K562 (cell line): Measurements from ENCODE around the gene MGAM2. TPM values are rescaled to one million over a fixed set of nuclear protein-coding genes. Genes with fewer than 3 reads are reported as not detected.

ENCODE experiments used
- ATAC-seq: fragments of 200-7000 bp; cut with Tn5 transposase; 3 replicates; pipeline ENCODE4 v1.9.1; 2020; ENCODE audit warnings: moderate library complexity
- BruUV-seq: library from RNA; stranded (reverse); fragments of 400-500 nt; replicated peaks from 2 replicates; lab custom pipeline; 2021; lab: Mats Ljungman, UMichigan
- CTCF ChIA-PET: fragments of 300-600 bp; formaldehyde crosslinking; extraction: SDS; loops from one replicate; lab custom pipeline; 2021; ENCODE audit warnings: low intra/inter-chr PET ratio; lab: Yijun Ruan, JAX
- POLR2A ChIA-PET: fragments of 300-600, 350-650 bp; sonication (Branson Sonifier 250); formaldehyde crosslinking; extraction: SDS; loops from one replicate; lab custom pipeline; 2021; ENCODE audit warnings: antibody characterized with exemption, inconsistent platforms; lab: Yijun Ruan, JAX
- DNase-seq, 4 experiments: peaks; one replicate each; pipeline versions ENCODE4 v3.0.0 to v3.0.0-alpha.2; 2011 to 2018; ENCODE audit warnings: low spot score in 3 of 4, mixed read lengths in 3 of 4; ENCODE audit errors: extremely low read depth in 1 of 4
- FAIRE-seq: peaks from 2 replicates; lab custom pipeline; 2011; peaks lifted over from hg19 to GRCh38; lab: Jason Lieb, UNC
- H2AFZ ChIP-seq: 2 replicates; pipeline ENCODE4 v1.6.0; 2011; ENCODE audit warnings: low read depth, low read length, control low read depth, inconsistent platforms
- H3K27ac ChIP-seq: fragments of 200-600 bp; 3 replicates; pipeline ENCODE4 v1.8.0; 2011; ENCODE audit warnings: low read depth, mild to moderate bottlenecking, control low read depth, inconsistent platforms, low read length, moderate library complexity, mixed read lengths; ENCODE audit errors: extremely low read depth
- H3K27me3 ChIP-seq, 2 experiments: fragments of 300-600 bp in 1 of 2; 2 replicates in 1 of 2; 3 replicates in 1 of 2; pipeline versions ENCODE4 v1.6.0 to v1.8.0; 2011; ENCODE audit warnings: inconsistent platforms in 2 of 2, low read length in 2 of 2, mild to moderate bottlenecking in 1 of 2, mixed read lengths in 1 of 2, moderate library complexity in 1 of 2; ENCODE audit not compliant: control insufficient read depth in 2 of 2, insufficient read depth in 2 of 2
- H3K36me3 ChIP-seq: fragments of 300-600 bp; 3 replicates; pipeline ENCODE4 v1.8.0; 2011; ENCODE audit warnings: mild to moderate bottlenecking, low read length, inconsistent platforms; ENCODE audit not compliant: control insufficient read depth, insufficient read depth
- H3K4me1 ChIP-seq, 2 experiments: fragments of 200-600 bp in 1 of 2; replicated peaks in 1 of 2; 2 replicates in 1 of 2; 3 replicates in 1 of 2; pipeline versions ENCODE4 v1.5.1 to v1.8.0; 2011; ENCODE audit warnings: inconsistent platforms in 2 of 2, low read length in 2 of 2, mild to moderate bottlenecking in 1 of 2, mixed read lengths in 1 of 2, moderate library complexity in 1 of 2; ENCODE audit not compliant: control insufficient read depth in 2 of 2, insufficient read depth in 2 of 2
- H3K4me2 ChIP-seq: 2 replicates; pipeline ENCODE4 v1.6.1; 2011; ENCODE audit warnings: low read length, control low read depth, inconsistent platforms, mixed read lengths; ENCODE audit not compliant: insufficient read depth
- H3K4me3 ChIP-seq: fragments of 200-600 bp; sonication (generic), shearing (Covaris generic); 2 replicates; pipeline ENCODE4 v1.5.1; 2016; ENCODE audit warnings: control low read depth, inconsistent platforms
- H3K79me2 ChIP-seq: fragments of 200-600 bp; 3 replicates; pipeline ENCODE4 v1.8.0; 2011; ENCODE audit warnings: low read length, inconsistent platforms; ENCODE audit not compliant: control insufficient read depth, insufficient read depth
- H3K9ac ChIP-seq, 2 experiments: 2 replicates each; pipeline versions ENCODE4 v1.6.0 to v1.6.1; 2011; ENCODE audit warnings: low read depth in 2 of 2, low read length in 2 of 2, control low read depth in 1 of 2, inconsistent platforms in 1 of 2, mild to moderate bottlenecking in 1 of 2, mixed read lengths in 1 of 2; ENCODE audit not compliant: insufficient read depth in 1 of 2
- H3K9me1 ChIP-seq: one replicate; pipeline ENCODE4 v1.6.0; 2011; ENCODE audit warnings: inconsistent platforms, mild to moderate bottlenecking, low read length, moderate library complexity; ENCODE audit not compliant: control insufficient read depth, insufficient read depth
- H3K9me3 ChIP-seq: replicated peaks from 2 replicates; pipeline ENCODE4 v1.5.1; 2011; ENCODE audit warnings: low read depth, low read length, inconsistent platforms; ENCODE audit not compliant: control insufficient read depth, insufficient read depth
- H4K20me1 ChIP-seq: replicated peaks from 2 replicates; pipeline ENCODE4 v1.6.1; 2011; ENCODE audit warnings: low read length, inconsistent platforms, mixed read lengths; ENCODE audit not compliant: control insufficient read depth, insufficient read depth
- C11orf30 ChIP-seq: fragments of 450-650 bp; IDR thresholded peaks from 2 replicates; pipeline ENCODE4 v1.6.1; 2016; ENCODE audit warnings: low read depth, mild to moderate bottlenecking
- CREB5 ChIP-seq: fragments of 250-450 bp; sonication (Bioruptor Pico); IDR thresholded peaks from 2 replicates; pipeline ENCODE4 v1.5.0; 2020; ENCODE audit warnings: mild to moderate bottlenecking
- HEY1 ChIP-seq: fragments of 250-450 bp; sonication (Bioruptor Pico); IDR thresholded peaks from 2 replicates; pipeline ENCODE4 v1.5.0; 2020; ENCODE audit warnings: mild to moderate bottlenecking, moderate library complexity, borderline replicate concordance
- MAFF ChIP-seq: IDR thresholded peaks from 2 replicates; pipeline ENCODE4 v1.6.1; 2012; ENCODE audit warnings: low read length, improper control_type of control experiment
- MAFG ChIP-seq: fragments of 450-650 bp; conservative IDR thresholded peaks from 2 replicates; pipeline ENCODE4 v1.6.1; 2016; ENCODE audit warnings: missing genetic modification characterization, missing compliant biosample characterization
- MAFK ChIP-seq: IDR thresholded peaks from 2 replicates; pipeline ENCODE4 v1.6.1; 2011; ENCODE audit warnings: low read length, improper control_type of control experiment
- MEIS2 ChIP-seq: fragments of 450-650 bp; IDR thresholded peaks from 2 replicates; pipeline ENCODE4 v1.6.1; 2014; ENCODE audit warnings: mild to moderate bottlenecking; ENCODE audit not compliant: partially characterized antibody
- PYGO2 ChIP-seq: fragments of 450-650 bp; IDR thresholded peaks from 2 replicates; pipeline ENCODE4 v1.6.1; 2016; ENCODE audit warnings: mild to moderate bottlenecking, missing genetic modification characterization, moderate library complexity, missing compliant biosample characterization
- STAT5A ChIP-seq: IDR thresholded peaks from 2 replicates; pipeline ENCODE4 v1.6.1; 2012; ENCODE audit warnings: low read length, inconsistent platforms, borderline replicate concordance
- TSC22D4 ChIP-seq: fragments of 450-650 bp; IDR thresholded peaks from 2 replicates; pipeline ENCODE4 v1.6.1; 2016; ENCODE audit warnings: missing genetic modification characterization, missing biosample characterization, control low read depth
- ZNF316 ChIP-seq: fragments of 450-650 bp; IDR thresholded peaks from 2 replicates; pipeline ENCODE4 v1.6.1; 2016
- ZNF384 ChIP-seq: IDR thresholded peaks from 2 replicates; pipeline ENCODE4 v1.6.1; 2012; ENCODE audit warnings: low read depth, low read length, improper control_type of control experiment
- ZNF512 ChIP-seq: IDR thresholded peaks from 2 replicates; pipeline ENCODE4 v1.6.1; 2016; ENCODE audit warnings: missing genetic modification characterization, missing compliant biosample characterization
- WGBS: fragments of 100-300 bp; shearing (Covaris generic); methylation state at CpG from one replicate; pipeline ENCODE4 v1.1.6; 2016; ENCODE audit warnings: low coverage, mixed read lengths; ENCODE audit not compliant: insufficient coverage; ENCODE audit errors: missing lambda C conversion rate; 5-methylcytosine and 5-hydroxymethylcytosine counted together
- in situ Hi-C: fragments of 300-500 bp; cut with MboI; formaldehyde crosslinking; loops from 4 replicates; pipeline ENCODE4 v1.15.0; 2018; ENCODE audit warnings: inconsistent platforms, mixed read lengths
- intact Hi-C: fragments of 100-400 bp; cut with micrococcal nuclease; formaldehyde crosslinking; loops from 2 replicates; pipeline ENCODE4 v1.14.2; 2022
- polyA plus RNA-seq, 8 experiments: library from polyadenylated mRNA; depleted of rRNA in 4 of 8; stranded (reverse) in 5 of 8; unstranded in 3 of 8; fragments of >200 nt; fragmentation: Nextera tagmentation in 2 of 8; fragmentation: Illumina TruSeq in 1 of 8; extraction: Ambion mirVana in 2 of 8; extraction: Trizol in 1 of 8; gene quantifications; 2 replicates each; pipeline versions ENCODE4 v1.2.1 to v1.2.3, GENCODE V29; 2011 to 2014; ENCODE audit warnings: inconsistent platforms in 1 of 8, missing spikeins in 1 of 8
- total RNA-seq, 7 experiments: library from RNA; depleted of rRNA in 6 of 7; stranded (reverse); fragments of >200 nt in 6 of 7; fragmentation: Illumina TruSeq in 2 of 7; extraction: Trizol in 2 of 7; gene quantifications; 2 replicates each; pipeline versions ENCODE4 v1.2.1 to v1.2.3, GENCODE V29; 2011 to 2021; ENCODE audit warnings: low replicate concordance in 1 of 7

MGAM2 gene
- total and polyA plus RNA-seq, 9 of the 15 experiments (the other 6 are each of a cell fraction or from before 2014, with no cell fraction given) = 0.03 TPM; not detected in 8

DNA sequence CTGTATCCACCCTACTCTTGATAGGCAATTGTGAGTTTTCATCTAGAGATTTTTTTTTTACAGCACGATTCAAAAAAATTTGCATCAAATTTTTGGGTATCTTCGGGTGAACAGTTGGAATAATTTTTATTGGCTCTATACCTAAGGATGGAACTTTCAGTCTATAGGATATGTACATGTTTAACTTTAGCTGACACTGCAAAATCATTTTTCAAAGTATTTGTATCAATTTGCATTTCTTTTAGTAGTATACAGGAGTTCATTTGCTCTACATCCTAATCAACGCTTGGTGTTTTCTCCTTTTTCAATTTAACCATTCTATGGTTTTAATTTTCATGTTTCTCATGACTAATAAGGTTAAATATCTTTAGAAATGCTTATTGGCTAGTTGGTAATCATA lies 11.7 kb downstream of the MGAM2 start:
- BruUV-seq = no TSS peak

GRCh38 chr7:142125256-142125955 lies 13.9 kb downstream of the MGAM2 start:
- no peak overlapping the region for H3K27ac ChIP-seq
- no peak for DNase-seq
- ChIA-PET POLR2A (no interaction called here), CTCF (no interaction called here)
- no peak overlapping the region for H3K9ac ChIP-seq
- no peaks in the 10 kb centered on the region for H3K4me1 ChIP-seq
- WGBS = 0% methylated on average over 1 of the region's 1 CpG
- BruUV-seq = no TSS peak
- H2AFZ ChIP-seq = no peak overlapping the region
- H4K20me1 ChIP-seq = no peaks in the 10 kb centered on the region
- H3K4me2 ChIP-seq = no peak overlapping the region
- no peak for ATAC-seq
- in situ Hi-C loops = no loop called here
- no peak for FAIRE-seq
- intact Hi-C loops = no loop called here
- no peak overlapping the region for H3K4me3 ChIP-seq
- H3K9me3 ChIP-seq = no peaks in the 10 kb centered on the region
- H3K36me3 ChIP-seq = no peaks in the 10 kb centered on the region
- no peaks in the 10 kb centered on the region for H3K79me2 ChIP-seq
- no peaks in the 10 kb centered on the region for H3K9me1 ChIP-seq
- no peaks in the 10 kb centered on the region for H3K27me3 ChIP-seq
- no peak for TF ChIP-seq CREB5
- TF ChIP-seq STAT5A = no peak
- no peak for TF ChIP-seq ZNF512 (tag)
- no peak for TF ChIP-seq MEIS2
- no peak for TF ChIP-seq ZNF384
- no peak for TF ChIP-seq TSC22D4 (tag)

More for the DNA sequence above, 11.7 kb downstream of the MGAM2 start:
- Histone ChIP-seq H3K4me2 (no peak overlapping the region), H3K4me3 (no peak overlapping the region), H3K27ac (no peak overlapping the region), H3K9me3 (no peaks in the 10 kb centered on the region), H2AFZ (no peak overlapping the region), H3K27me3 (no peaks in the 10 kb centered on the region), H3K36me3 (no peaks in the 10 kb centered on the region), H3K9ac (no peak overlapping the region), H4K20me1 (no peaks in the 10 kb centered on the region), H3K4me1 (no peaks in the 10 kb centered on the region), H3K9me1 (no peaks in the 10 kb centered on the region), H3K79me2 (no peaks in the 10 kb centered on the region)
- TF ChIP-seq PYGO2 (tag) (no peak), ZNF316 (peak; percentile 90), MAFG (tag) (peak; percentile 65), C11orf30 (peak; percentile 65), MAFF (peak; percentile 83), MAFK (peak; percentile 88), HEY1 (no peak)
- ChIA-PET CTCF (no interaction called here), POLR2A (no interaction called here)
- no peak for ATAC-seq
- intact Hi-C loops = no loop called here
- DNase-seq = no peak
- no peak for FAIRE-seq
- in situ Hi-C loops = no loop called here
- WGBS = 1% methylated on average over 3 of the region's 3 CpGs
